Stimulated activated CD4-positive, alpha-beta T cell treated with anti-CD3 and anti-CD28 coated beads, Interleukin-2, amount 100 ng/mL, for 24 hours (primary cell): ENCODE results near the gene TAF11L8.
"Not testable (repeated sequence)": the region's sequence is repeated elsewhere in the genome, so short reads cannot be mapped to it uniquely, and the experiment has no call there.

ENCODE experiments used
- DNase-seq, 2 donors: peaks; one replicate each; pipeline ENCODE4 v3.0.0-alpha.2; 2020

TAF11L8 gene

GRCh38 chr5:17590860-17591259 is at the start of gene TAF11L8:
Gene TAF11L8 (minus strand): TSS chr5:17590960.
- not testable (repeated sequence) for DNase-seq

- no peak for DNase-seq
These were observed 43.4 kb upstream of the TAF11L8 start, which contains the start of gene TAF11L14 for GRCh38 chr5:17634160-17634559. Gene TAF11L14 (plus strand): TSS chr5:17634460.

- DNase-seq = not testable (repeated sequence)
These were observed 41.0 kb upstream of the TAF11L8 start, which contains the start of gene TAF11L13 for GRCh38 chr5:17631788-17632187. Gene TAF11L13 (plus strand): TSS chr5:17632088.

GRCh38 chr5:17625686-17626085 is 34.9 kb upstream of the TAF11L8 start:
- DNase-seq = no peak

- DNase-seq = no peak
These were observed 29.9 kb upstream of the TAF11L8 start for GRCh38 chr5:17620627-17621026.

GRCh38 chr5:17619354-17619753 is 28.6 kb upstream of the TAF11L8 start:
- DNase-seq = no peak

GRCh38 chr5:17614872-17615605 is 24.3 kb upstream of the TAF11L8 start:
- DNase-seq = no peak

GRCh38 chr5:17610092-17610491 is 19.3 kb upstream of the TAF11L8 start, which contains the start of gene TAF11L12:
Gene TAF11L12 (plus strand): TSS chr5:17610392.
- DNase-seq = not testable (repeated sequence)

GRCh38 chr5:17607461-17607860 is 16.7 kb upstream of the TAF11L8 start:
- not testable (repeated sequence) for DNase-seq

- DNase-seq = no peak
These were observed 14.2 kb upstream of the TAF11L8 start for GRCh38 chr5:17604951-17605350.

- not testable (repeated sequence) for DNase-seq
These were observed 13.1 kb upstream of the TAF11L8 start, which contains the start of gene TAF11L11 for GRCh38 chr5:17603880-17604279. Gene TAF11L11 (plus strand): TSS chr5:17604183.

- DNase-seq = not testable (repeated sequence)
These were observed 7.0 kb upstream of the TAF11L8 start, which contains the start of gene TAF11L10 for GRCh38 chr5:17597728-17598127. Gene TAF11L10 (minus strand): TSS chr5:17597828.

GRCh38 chr5:17594255-17594654 is 3.5 kb upstream of the TAF11L8 start, which contains the start of gene TAF11L9:
Gene TAF11L9 (minus strand): TSS chr5:17594394.
- DNase-seq = not testable (repeated sequence)

GRCh38 chr5:17585658-17586057 is 5.1 kb downstream of the TAF11L8 start, which contains the start of gene TAF11L7:
Gene TAF11L7 (minus strand): TSS chr5:17585758.
- DNase-seq = not testable (repeated sequence)
